ENCODE results near the gene CCL26. TPM values are rescaled to one million over a fixed set of nuclear protein-coding genes. Genes with fewer than 3 reads are reported as not detected.
A peak's percentile ranks its signal among the peaks of the same experiment; 100 is the strongest.

Gene CCL26, protein sequence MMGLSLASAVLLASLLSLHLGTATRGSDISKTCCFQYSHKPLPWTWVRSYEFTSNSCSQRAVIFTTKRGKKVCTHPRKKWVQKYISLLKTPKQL
- not detected for total RNA-seq

DNA sequence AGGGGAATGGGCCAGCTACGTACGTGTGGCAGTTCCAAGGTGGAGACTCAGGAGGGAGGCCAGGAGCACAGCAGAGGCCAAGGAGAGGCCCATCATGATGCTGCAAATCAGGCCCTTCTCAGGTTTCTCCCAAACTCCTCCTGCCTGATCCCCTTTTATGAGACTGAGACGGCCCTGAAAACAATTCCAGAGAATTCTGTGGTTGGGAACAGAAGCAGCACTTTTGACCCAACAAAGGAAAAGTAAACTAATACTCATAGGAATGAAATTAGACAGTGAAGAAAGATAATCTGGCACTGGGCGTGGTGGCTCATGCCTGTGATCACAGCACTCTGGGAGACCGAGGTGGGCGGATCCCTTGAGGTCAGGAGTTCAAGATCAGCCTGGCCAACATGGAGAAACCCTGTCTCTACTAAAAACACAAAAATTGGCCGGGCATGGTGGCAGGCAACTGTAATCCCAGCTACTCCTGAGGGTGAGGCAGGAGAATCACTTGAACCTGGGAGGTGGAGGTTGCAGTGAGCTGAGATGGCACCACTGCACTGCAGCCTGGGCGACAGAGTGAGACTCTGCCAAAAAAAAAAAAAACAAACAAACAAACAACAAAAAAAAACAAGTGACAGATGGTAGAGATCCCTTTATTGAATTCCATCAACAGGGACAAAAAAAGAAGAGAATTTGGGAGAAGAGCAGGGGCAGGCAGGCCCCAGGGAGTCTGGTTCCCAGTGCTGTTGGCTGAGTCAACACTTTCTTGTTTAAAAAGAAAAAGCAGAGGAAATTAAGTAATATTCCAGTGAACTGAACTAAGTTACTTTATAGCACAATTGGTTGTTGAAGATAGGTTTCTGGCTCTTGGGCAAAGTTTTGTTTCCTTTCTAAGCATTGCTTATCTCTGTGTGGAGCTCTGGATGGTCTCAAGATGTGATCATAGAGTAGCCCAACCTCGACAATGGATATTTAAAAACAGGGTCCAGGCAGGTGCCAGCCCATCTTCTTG lies at the start of gene CCL26:
TSS of gene CCL26 (minus strand) at position 131 of the 997 bp plus-strand sequence. CDS start at position 96, 35 bp downstream.
- no peak for DNase-seq (ENCODE audit: low spot score)
- ATAC-seq, result peak; percentile 19

DNA sequence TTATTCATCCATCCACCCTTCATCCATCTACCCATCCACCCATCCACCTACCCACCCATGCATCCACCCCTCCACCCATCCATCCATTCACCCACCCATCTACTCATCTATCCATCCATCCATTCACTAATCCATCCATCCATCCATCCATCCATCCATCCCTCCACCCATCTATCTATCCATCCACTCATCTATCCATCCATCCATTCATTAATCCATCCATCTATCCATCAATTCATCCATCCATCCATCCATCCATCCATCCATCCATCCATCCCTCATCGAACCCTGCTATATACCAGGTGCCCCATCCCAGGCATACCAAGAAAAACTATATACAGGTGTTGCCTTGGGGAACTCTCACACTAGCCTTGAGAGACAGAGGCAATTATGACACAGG lies 48.7 kb upstream of the CCL26 start:
- ATAC-seq (no peak), DNase-seq (ENCODE audit: low spot score) (no peak)

DNA sequence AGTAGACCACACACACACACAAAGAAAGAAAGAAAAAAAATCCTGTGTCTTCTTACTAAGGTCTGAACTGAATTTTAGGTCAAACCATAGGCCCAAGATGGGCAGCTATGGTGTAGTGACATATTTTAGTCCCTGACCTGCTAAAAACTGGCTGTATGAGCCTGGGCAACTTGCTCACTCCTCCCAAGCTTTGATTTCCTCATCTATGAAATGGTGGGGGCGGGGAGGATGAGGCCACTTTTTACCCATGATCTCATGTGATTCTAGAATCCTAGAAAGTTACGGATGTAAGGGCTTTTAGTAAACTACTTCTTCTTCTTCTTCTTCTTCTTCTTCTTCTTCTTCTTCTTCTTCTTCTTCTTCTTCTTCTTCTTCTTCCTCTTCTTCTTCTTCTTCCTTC lies 47.7 kb upstream of the CCL26 start:
- DNase-seq (ENCODE audit: low spot score) (no peak), ATAC-seq (no peak)

DNA sequence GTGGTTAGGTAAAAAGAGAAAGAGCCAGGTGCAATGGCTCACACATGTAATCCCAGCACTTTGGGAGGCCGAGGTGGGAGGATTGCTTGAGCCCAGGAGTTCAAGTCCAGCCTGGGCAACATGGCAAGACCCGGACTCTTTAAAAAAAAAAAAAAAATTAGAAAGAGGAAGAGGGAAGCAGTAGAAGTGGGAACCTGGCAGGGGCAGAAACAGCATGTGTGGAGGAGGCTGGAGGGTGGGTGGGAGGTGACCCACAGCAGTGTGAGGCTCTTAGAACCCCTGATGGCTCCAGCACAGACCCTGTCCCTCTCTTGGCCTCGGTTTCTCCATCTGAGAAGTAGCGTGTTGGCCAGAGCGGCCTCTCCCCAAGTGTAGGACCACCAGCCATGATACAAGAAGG lies 46.5 kb upstream of the CCL26 start:
- DNase-seq (ENCODE audit: low spot score) (no peak), ATAC-seq (no peak)

DNA sequence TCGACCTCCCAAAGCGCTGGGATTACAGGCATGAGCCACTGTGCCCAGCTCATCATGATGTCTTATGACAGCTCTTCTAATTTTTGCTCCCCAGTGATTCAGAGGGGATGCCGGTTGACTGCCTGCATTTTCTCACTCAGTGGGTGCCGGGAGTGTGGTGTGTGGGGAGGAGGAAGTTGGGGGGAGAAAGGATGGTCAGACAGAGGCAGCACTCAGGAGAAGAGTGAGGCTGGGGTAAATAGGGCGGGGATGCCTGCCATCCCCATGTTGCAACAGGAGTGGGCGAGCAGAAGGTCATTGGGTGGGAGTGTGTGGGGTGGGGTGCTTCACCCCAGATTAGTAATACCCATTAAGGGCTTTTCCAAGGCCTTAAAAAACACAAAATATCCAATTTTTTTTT lies 45.1 kb upstream of the CCL26 start:
- ATAC-seq (no peak), DNase-seq (ENCODE audit: low spot score) (no peak)

DNA sequence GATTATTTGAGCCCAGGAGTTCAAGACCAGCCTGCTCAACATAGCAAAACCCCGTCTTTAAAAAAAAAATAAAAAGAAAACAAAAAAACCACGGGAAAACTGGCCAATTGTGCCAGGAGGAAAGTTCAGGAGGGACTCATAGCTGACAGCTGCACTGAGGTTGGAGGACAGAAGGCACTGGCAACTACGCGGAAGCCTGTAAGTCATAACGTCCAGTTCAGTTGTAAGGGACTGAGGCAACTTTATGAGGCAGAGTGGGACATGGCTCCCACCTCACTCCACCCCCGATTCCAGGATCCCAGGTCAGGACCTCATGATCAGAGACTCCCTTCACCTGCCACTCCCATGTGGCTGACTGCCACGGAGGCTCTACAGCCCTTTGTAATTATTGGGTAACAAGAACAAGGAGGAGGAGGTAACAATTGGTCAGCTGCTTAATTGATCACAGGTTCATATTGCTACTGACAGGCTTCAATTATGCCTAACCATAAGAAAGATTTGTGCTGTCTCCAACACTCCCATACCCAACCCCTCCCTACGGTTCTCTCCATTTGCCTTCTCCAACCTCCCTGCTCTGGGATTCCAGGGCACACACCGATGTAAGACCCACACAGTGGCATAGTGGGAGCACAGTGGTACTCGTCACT lies 43.5 kb upstream of the CCL26 start:
- ATAC-seq (no peak), DNase-seq (ENCODE audit: low spot score) (no peak)

DNA sequence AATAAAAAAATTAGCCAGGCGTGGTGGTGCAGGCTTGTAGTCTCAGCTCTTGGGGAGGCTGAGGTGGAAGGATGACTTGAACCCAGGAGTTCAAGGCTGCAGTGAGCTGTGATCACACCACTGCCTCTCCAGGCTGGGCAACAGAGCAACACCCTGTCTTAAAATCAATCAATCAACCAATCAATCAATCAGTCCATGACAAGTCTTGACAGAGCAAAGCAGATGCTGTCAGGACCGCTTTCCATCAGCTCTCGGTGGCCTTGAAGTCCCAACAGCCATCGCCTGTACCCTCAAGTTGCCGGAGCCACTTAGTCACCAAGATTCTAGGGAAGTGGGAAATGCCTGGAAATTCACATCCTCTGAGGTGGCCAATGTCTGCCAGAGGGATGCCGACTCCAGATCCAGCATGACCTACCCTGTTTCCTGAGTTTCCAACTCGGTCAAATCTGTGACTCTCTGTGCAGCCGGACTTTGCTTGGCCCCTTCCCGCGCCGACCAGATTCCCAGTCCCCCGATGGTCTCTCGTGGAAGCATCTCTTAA lies 42.5 kb upstream of the CCL26 start:
- DNase-seq (ENCODE audit: low spot score), result no peak
- no peak for ATAC-seq

DNA sequence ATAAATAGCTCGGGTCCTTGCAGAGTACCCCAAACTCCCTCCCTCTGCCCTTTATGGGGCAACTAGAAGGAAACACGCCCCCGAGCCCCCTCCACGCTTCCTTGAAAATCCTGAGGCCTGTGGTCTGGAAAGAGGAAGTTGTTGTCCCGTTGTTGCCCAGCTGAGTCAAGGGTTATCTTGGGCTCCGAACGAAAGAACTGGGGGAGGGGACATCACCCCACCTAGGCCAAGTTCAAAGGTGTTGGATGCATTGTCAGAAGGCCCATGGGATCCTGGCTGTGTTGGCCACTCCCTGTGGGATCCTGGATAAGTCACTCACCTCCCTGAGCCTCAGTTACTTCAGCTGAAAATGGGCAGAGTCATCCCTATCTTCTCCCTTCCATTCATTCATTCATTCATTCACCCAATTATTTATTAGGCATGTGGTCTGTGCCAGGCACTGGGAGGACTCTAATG lies 41.8 kb upstream of the CCL26 start, which contains the start of gene CCL24:
TSS of gene CCL24 (minus strand) at position 26 of the 456 bp plus-strand sequence. CDS start 91 bp downstream, outside the sequence.
- ATAC-seq, result no peak
- no peak for DNase-seq (ENCODE audit: low spot score)

DNA sequence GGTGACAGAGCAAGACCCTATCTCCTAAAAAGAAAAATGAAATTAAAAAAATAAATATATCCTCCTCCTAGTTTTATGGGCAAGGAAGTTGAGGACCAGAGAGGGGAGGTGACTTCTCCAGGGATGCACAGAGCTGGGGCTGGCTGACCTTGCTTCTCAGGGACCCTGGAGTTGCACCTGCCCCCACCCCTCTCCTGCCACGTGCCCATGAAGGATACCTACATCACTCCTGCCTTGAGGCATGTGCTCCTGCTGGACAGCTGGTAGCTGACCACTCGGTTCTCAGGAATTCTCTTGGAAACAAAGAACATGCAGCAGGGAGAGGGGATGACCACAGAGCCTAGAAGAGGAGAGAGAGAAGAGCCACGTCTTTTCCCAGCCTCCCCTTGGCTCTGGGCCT lies 41.1 kb upstream of the CCL26 start:
- ATAC-seq, result no peak
- DNase-seq (ENCODE audit: low spot score), result no peak

DNA sequence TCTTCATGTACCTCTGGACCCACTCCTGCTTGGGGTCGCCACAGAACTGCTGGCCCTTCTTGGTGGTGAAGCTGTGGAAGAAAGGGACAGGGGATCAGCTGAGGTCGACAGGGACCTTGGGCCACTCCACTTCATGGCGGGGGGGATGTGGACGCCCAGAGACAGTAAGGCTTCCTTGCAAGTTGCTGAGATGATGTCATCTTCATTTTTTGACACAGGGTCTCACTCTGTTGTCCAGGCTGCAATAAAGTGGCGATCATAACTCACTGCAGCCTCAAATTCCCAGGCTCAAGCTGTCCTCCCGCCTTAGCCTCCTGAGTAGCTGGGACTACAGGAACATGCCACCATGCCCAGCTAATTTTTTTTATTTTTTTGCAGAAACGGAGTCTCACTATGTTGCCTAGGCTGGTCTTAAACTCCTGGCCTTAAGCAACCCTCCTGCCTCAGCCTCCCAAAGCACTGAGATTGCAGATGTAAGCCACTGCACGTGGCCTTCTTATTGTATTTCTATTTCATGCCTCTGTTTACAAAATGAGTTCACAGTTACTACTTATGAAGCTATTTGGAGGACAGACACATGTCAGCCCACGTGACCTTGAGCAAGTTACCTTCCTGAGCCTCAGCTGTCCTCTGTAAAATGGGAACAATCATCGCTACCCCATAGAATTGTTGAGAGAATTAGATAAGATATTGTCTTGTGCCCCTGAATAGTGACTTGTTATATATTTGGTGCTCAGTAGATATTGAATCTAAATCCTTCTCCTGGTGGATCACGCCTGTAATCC lies 40.1 kb upstream of the CCL26 start:
- no peak for DNase-seq (ENCODE audit: low spot score)

DNA sequence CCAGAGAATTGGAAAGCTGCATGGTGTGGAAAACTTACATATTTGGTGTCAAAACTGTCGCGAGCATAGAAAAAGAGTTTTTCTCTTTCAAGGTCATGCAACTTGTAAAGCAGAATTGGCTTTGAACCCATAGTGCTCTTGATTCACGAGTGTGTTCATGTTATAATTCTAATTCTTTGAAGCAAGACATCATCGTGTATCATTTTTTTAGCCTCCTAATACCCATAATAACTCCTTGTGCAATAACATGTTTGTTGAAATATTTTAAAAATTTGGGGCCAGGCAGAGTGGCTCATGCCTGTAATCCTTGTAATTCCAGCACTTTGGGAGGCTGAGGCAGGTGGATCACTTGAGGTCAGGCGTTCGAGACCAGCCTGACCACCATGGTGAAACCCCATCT lies 37.4 kb upstream of the CCL26 start:
- ATAC-seq (no peak), DNase-seq (ENCODE audit: low spot score) (no peak)

More for the DNA sequence above, 40.1 kb upstream of the CCL26 start:
- no peak for ATAC-seq

DNA sequence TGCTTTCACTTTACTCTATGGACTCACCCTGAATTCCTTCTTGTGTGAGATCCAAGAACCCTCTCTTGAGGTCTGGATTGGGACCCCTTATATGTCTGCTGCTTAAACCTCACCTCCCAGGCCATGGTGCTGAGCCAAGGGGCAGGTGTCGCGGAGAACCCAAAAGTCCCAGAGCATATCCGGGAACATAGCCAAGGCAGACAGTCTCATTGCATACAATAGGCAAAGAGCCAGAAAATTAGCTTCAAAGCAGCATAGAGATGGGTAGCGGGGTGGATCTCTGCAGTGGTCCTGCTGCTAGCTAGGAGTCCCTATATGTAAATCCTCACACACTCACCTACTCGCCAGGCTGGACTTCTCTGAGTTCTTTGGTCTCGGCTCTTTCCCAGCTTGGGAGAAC lies 36.1 kb upstream of the CCL26 start:
- no peak for ATAC-seq

DNA sequence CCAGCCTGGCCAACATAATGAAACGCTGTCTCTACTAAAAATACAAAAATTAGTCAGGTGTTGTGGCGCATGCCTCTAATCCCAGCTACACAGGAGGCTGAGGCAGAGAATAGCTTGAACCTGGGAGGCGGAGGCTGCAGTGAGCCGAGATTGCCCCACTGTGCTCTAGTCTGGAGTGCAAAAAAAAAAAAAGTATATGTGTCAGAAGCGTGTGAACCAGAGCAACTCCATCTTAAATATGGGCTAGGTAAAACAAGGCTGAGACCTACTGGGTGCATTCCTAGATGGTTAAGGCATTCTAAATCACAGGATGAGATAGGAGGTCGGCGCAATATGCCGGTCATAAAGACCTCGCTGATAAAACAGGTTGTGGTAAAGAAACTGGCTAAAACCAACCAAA lies 35.4 kb upstream of the CCL26 start:
- DNase-seq (ENCODE audit: low spot score) (no peak), ATAC-seq (no peak)

More for the DNA sequence above, 36.1 kb upstream of the CCL26 start:
- DNase-seq (ENCODE audit: low spot score), result no peak

DNA sequence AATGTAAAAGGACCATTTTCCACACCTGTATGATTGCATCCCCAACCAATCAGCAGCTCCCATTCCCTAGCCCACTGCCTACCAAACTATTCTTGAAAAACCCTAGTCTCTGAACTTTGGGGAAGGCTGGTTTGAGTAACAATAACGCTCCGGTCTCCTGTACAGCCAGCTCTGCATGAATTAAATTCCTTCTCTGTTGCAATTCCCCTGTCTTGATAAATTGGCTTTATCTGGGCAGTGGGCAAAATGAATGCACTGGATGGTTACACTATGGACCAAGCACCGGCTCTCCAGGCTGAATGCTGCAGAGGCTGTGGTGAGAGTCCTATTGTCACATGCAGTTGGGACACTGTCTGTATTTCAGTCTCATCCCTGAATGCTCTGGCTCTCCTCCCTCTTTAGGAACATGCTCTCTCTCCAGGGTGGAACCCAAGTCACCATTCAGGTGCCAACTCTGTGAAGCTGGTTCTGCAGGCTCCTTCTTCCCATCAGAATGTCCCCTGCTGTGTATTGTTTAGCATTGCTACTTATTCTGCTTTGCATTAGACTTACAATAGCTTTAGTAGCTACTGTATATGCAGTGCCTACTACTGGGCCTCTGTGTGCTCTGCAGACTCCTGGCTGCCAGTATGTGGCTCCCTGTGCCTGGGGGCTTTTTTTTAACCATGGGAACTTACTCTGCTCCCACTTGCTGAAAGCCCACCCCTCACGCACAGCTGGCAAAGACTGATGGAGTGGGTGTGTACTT lies 34.7 kb upstream of the CCL26 start:
- ATAC-seq, result no peak
- no peak for DNase-seq (ENCODE audit: low spot score)

DNA sequence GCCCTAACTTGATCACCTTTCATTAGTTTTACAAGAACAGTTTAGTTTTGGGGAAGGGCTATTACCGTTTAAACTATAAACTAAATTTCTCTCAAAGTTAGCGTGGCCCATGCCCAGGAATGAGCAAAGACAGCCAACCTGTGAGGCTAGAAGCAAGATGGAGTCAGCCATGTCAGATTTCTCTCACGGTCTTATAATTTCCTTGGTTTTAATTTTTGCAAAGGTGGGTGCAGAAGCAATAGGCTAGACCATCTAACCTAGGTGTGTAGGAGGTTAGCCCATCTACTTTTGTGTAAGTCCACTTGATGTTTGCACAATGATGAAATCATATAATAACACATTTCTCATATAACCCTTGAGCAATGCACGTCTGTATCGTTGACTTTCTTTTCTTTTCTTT lies 32.7 kb upstream of the CCL26 start:
- no peak for DNase-seq (ENCODE audit: low spot score)
- ATAC-seq, result no peak

DNA sequence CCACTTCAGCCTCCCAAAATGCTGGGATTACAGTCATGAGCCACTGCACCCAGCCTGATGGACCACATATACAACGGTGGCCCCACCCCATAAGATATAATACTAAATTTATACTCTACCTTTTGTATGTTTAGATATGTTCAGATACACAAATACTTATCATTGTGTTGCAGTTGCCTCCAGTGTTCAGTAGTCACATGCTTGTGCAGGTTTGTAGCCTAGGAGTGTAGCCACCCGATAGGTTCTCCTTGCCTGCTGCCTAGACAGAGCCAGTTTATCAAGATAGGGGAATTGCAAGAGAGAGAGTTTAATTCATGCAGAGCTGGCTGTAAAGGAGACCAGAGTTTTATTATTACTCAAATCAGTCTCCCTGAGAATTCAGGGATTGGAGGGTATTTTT lies 32.0 kb upstream of the CCL26 start:
- ATAC-seq, result no peak

DNA sequence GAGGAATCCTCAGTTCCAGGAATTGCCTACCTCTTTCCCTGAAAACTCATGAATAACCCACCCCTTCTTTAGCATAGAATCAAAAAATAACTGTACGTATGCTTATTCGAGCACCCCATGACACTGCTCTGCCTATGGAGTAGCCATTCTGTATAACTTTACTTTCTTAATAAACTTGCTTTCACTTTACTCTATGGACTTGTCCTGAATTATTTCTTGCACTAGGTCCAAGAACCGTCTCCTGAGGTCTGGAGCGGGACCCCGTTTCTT lies 30.5 kb upstream of the CCL26 start:
- no peak for DNase-seq (ENCODE audit: low spot score)

More for the DNA sequence above, 32.0 kb upstream of the CCL26 start:
- DNase-seq (ENCODE audit: low spot score), result no peak

DNA sequence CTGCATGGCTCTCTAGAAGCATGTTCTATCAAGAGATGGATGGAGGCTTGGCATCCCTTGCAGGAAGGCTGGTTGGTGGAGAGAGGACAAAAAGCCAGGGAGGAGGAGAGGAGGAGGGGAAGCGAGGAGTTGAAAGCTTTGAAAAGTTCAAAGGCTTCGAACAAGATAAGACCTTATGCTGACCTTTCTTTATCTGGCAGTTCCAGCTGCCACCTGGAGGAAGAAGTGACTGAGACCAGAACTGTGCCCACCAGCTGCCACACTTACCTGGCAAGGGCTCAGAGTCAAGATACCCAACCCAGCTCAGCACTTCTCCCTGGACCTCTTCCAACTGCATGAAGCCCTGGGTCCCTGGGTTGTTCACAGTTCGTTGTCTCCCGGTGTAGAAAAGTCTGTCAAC lies 26.8 kb upstream of the CCL26 start:
- DNase-seq (ENCODE audit: low spot score) (no peak), ATAC-seq (no peak)

More for the DNA sequence above, 30.5 kb upstream of the CCL26 start:
- no peak for ATAC-seq

DNA sequence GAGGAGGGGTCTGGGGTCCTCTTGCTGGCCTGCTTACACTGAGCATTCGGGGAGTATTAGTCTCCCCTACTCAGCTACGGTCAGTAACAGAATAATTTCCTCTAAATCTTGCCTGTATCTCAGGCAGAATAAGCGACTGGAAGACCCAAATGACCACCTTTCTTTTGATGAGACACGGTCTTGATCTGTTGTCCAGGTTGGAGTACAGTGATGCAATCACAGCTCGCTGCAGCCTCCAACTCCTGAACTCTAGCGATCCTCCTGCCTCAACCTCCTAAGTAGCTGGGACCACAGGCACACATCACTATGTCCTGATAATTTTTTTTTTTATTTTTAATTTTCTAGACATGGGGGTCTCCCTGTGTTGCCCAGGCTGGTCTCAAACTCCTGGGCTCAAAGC lies 24.4 kb upstream of the CCL26 start:
- no peak for ATAC-seq
- DNase-seq (ENCODE audit: low spot score), result no peak

DNA sequence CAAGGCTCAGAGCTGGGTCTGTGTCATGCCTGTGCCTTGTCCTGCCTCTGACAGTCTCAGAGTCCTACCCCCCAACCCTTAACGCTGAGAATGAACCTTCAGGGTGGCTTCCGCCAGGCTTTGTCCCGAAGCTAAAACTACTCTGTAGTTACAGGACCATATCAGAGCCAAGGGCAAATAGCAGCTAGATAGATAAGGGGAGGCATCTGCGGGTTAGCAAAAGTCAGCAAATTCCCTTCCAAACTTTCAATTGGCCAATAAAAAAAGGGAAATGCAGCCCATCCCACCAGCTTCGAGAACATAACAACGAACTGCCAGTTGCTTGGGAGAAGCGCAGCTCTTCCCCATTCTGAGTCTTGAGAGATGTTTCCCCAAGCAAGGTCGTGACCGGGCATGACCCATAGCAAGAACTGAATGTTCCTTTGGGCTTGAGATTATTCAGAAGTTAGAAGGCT lies 23.8 kb upstream of the CCL26 start:
- ATAC-seq (peak; percentile 78), DNase-seq (ENCODE audit: low spot score) (peak; percentile 52)
